CD4-positive, alpha-beta T cell treated with Interleukin-10 for 1 hour (primary cell): Measurements from ENCODE around the gene MARCHF3.

Experiments used
- DNase-seq: peaks from one replicate; pipeline ENCODE4 v3.0.0-alpha.2; 2020

MARCHF3 gene

GRCh38 chr5:126981701-126982100, 48.7 kb downstream of the MARCHF3 start:
- DNase-seq = no peak

DNA sequence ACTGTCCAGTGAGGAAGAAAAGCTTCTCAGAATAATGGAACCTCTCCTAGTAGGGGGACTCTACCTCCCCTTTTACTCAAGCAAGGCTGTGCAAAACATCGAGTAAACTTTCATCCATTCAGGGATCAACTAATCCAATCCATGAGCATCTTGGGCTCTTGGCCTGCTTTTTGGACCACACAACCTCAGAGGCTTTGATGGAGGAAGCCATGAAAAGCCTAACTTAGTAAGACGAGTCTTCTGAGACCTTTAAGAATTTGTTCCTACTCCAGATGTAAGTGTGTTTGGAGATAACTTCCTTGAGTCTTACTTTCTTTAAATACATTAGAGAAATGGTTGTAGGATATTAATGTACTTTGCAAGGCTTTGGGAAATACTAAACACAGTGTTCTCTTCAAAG, 49.1 kb downstream of the MARCHF3 start:
- no peak for DNase-seq

GRCh38 chr5:126978258-126978657, 52.1 kb downstream of the MARCHF3 start:
- DNase-seq = no peak

DNA sequence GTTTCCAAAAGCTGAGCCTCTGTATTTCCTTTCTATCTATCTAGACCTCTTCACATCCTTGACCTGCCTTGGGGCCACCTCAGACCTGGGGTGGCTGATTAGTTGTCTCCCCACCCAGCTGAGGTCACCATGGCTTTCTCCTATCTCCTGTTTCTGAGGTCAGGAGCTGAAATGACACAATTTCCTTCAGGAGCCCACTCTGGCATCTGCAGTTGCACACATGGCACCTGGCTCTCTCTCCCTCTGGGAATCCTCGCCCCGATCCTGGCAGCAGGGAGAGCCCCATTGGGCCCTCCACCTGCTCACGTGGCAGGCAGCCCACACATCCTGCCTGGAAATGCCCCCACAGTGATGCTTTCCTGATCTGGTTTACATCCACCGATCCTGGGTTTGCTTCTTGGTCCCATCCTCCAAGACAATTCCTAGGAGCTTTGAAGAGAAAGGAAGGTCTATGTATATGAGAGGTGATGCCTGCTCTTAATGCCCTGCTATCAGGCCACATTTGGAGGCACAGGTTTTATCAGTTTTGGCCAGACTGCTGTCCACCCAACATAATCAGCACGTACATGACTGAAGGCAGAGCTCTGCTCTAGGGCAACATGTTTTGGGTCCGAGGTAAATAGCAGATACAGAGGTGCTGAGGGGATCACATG, 53.7 kb downstream of the MARCHF3 start:
- no peak for DNase-seq

DNA sequence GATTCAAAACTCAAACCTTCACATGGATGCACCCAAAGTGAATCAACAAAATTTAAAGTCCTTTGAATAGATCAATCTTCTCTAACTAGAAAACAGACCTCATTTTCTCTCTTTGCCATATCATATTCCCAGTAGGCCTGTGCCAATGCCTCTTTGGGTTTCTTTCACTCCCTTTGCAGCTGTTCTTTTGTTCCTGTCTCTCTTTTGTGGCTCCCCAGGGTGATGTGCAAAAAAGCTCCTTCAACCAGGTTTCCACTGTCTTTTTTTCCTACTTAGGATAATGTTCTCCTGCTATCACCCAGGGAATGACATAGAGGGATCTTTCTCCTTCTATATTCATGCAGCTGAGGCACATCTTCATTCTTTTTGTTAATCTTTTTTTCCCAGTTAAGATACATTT, 54.6 kb downstream of the MARCHF3 start:
- DNase-seq = no peak

DNA sequence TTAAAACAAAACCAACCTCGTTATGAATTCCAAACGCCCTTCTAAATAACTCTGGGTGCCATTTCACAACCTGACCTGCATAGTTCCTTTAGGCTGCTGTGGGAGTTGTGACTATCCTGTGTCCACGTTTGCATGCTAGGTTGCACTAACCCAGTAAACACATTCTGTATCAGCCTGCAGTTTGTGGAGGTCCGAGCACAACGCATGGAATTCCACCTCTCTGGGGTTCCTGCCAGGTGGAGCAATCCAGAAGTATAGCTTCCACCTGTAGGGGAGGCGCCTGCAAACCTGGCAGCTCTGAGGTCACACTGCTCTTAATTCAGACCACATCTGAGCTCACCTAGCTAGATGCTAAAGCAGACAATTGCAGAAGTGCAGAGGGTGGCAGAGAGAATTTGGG, 57.2 kb downstream of the MARCHF3 start:
- no peak for DNase-seq

DNA sequence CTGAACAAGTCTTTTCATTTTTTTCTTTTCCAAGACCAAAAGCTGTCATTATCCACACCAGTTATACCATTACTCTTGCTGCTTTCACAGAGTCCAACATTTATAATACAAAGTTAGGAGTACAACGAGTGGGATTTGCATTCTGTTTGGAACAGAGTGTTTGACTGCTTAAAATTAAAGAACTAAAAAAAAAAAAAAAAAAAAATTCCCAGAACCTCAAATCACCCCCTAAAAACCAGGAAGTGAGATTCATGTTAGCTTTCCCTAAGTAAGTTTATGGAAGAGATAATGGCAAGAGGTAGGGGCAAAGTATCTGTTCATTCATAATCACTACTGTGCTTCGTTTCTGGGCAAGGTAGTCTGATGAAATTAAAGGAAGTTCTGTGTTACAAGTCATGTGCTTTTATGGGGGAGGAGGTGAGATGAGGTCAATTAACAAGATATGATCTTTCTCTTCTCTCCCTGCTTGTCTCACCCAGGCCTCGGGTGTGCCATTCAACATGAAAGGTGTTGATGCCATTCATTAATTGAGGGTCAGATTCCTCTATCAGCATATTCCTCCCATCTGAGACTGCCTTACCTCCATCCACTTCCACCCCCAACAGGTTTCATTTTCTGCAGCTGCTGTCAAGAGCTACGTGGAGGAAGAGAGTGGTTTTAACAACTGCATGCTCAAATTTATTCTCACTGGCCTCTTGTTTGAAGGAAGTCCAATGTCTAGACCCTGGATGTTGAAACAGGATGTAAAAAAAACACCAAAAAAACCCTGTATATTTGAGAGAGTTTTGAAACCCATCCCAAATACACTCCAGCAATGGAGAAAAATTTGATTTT, 58.1 kb downstream of the MARCHF3 start:
- peak; percentile 45 for DNase-seq

DNA sequence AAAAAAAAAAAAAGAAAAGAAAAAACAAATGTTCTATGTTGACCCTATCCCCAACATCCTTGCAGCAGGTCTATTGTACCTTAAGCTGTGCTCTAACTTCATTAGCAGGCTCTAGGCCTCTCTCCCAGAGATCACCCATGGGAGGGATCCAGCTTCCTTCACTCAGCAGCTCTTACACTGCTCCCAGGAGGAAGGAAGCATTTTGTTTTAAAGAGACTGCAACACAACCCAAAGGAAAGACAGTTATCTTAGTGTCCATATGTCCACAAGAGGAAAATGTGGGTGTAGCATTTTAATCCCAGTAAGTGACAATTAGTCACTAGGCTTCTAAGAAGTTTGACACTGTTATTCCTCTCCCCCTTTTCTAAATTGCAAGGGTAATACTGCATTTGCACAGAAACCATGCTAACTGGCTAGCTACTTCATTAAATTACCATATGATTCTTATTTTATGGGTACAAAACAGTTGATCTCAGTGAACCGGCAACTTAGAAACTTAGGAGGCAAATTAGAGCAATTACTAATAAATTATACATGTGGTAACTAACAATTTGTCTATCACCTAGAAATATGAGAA, 58.8 kb downstream of the MARCHF3 start:
- no peak for DNase-seq

GRCh38 chr5:126970517-126971017, 59.8 kb downstream of the MARCHF3 start:
- no peak for DNase-seq

DNA sequence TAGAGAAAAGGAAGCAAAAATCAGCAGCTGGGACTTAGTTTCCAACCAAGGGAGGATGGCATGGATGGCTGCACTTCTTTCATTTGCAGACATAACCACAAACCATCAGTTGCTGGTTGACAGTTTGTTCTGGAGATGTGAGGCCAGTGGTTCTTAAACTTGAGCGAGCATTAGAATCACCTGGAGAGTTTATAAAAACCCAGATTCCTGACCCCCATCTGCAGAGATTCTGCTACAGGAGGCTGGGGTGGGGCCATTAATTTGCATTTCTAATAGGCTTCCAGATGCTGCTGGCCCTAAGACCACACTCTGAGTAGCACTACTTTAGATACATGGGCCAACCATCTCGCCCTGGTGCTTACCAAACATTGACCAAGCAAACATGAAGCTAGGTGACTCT, 60.8 kb downstream of the MARCHF3 start:
- DNase-seq = no peak

- DNase-seq = no peak
Observed at GRCh38 chr5:126967808-126968466, 62.4 kb downstream of the MARCHF3 start.

DNA sequence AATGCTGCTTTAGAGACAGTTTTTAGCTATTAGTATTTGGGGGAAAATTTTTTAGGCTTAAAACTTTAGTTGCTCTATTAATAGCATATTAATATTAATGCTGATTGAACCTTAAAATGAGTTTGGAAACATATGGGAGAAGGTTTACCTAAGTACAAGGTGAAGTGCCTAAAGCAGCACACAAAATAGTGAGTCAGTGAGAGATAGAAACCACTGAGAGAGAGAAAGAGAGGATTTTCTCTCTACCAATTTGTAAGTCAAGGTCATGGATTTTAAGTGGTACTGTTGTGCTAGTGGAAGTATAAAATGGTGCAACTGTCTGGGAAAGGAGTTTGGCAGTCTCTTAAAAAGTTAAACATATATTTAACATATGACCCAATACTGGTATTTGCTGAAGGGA, 64.9 kb downstream of the MARCHF3 start:
- no peak for DNase-seq

DNA sequence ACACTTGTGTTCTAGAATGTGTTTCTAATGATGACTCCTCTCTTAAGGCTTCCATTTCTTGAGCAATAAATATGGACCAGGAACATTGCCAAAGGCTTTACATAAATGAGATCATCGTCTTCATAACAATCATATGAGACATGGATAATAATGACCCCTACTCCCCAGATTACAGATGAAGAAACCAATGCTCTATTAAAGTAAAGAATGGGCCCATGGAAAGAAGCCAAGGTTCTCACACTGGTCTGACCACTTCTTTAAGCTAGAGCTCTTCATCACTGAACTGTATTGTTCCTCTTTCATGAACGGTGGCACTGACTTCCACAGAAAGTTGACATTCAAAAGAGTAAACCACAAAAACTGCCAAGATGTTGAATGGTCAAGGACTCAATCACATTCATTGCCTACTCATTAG, 65.3 kb downstream of the MARCHF3 start:
- DNase-seq = no peak

- no peak for DNase-seq
Observed at GRCh38 chr5:126963822-126964375, 66.5 kb downstream of the MARCHF3 start.

GRCh38 chr5:126961702-126962101, 68.7 kb downstream of the MARCHF3 start:
- DNase-seq = no peak

GRCh38 chr5:126961128-126961527, 69.2 kb downstream of the MARCHF3 start:
- no peak for DNase-seq

DNA sequence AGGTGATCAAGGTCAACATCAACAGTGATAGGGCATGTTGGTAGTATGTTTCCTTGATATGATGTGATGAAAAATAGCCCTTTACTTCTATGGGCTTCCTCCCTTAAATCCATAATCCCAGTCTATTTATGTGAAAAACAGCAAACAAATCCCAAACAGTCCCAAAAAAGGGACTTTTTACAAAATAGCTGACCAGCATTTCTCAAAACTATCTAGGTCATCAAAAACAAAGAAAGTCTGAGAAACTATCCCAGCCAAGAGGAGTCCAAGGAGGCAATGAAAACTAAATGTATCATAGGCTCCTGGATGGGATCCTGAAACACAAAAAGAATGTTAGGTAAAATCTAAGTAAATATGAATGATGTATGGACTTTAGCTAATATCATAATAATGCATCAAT, 71.2 kb downstream of the MARCHF3 start:
- no peak for DNase-seq

DNA sequence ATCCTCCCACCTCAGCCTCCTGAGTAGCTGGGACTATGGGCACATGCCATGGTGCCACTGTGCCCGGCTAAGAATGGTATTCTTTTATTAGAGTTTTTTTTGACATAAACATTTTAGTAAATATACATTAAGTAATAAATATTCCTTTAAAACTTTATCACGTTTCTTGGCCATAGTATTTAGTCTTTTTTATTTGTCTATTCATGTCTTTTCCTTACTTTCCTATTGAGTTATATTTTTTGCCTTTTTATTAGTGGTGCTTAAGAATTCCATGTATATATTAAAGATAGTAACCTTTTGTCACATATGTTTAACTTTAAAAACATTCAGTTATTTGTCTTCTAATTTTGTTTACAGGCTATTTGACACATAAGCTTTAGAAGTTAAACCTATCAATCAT, 73.4 kb downstream of the MARCHF3 start:
- DNase-seq = no peak

- DNase-seq = no peak
Observed at GRCh38 chr5:126954981-126955380, 75.4 kb downstream of the MARCHF3 start.

DNA sequence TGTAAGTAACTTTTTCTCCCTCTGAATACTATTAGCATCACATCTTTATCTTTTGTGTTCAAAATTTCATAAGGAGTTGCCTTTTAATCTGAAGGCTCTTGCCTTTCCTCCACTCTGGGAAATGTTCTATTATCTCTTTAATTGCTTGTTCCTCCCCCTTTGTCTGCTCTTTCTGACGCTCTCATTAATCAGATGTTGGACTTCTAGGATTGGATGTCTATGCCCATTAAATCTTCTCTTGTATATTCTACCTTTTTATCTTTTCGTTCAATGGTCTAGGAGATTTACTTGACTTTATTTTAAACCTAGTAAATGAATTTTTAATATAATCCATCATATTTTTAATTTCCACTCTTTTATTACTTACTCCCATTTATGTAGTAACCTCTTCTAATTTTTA, 76.7 kb downstream of the MARCHF3 start:
- DNase-seq = no peak

DNA sequence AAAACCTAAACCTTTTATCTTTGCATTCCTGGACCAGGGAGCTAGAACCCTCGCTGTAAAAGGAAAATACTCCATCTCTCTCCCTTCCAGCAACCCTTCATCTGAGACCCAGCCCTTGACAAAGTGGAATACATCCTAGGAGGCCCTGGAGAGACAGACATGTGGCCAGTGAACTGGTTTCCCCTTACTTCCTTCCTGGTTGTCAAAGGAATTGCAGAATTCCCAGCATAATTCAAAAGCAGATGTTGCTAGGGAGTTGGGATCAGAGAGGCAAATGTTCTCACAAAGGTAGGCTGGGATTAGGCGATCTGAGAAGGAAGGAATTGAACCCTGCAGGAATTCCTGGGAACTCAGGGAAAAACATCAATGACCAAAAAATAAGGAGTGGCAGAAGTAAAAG, 80.9 kb downstream of the MARCHF3 start:
- DNase-seq = no peak

GRCh38 chr5:126948453-126948852, 81.9 kb downstream of the MARCHF3 start:
- no peak for DNase-seq

DNA sequence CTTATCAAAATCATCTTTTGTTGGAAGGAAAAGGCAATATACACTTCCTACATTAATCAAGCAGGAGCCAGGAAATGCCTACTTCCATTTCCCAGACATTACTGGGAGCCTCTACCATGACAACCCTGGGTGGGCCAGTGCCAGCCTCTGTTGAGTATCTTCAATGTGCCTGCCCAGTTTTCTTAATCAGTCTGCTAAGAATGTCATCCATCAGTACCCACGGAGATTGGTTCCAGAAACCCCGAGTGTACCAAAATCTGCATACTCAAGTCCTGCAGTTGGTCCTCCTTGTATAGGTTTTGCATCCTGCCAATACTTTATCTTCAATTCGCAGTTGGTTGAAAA, 82.4 kb downstream of the MARCHF3 start:
- no peak for DNase-seq
